A549 treated with Mapracorat at 1 μM for 4 hours (cell line): Measurements from ENCODE around the gene RAPGEFL1. TPM values are rescaled to one million over a fixed set of nuclear protein-coding genes. Genes with fewer than 3 reads are reported as not detected.

Experiments used
- total RNA-seq: library from RNA; stranded (reverse); fragments of 200-300 nt; extraction: Qiagen RNA extraction; gene quantifications from 5 replicates; pipeline ENCODE4 v1.2.3, GENCODE V29; 2022

Gene RAPGEFL1
- 2.2 to 3.4 TPM (median 2.8 TPM) in 5 replicates for total RNA-seq

GRCh38 chr17:40177275-40177874, at the start of gene RAPGEFL1:
Gene RAPGEFL1 (plus strand): TSS chr17:40177470. CDS start chr17:40177862, 392 bp downstream.

DNA sequence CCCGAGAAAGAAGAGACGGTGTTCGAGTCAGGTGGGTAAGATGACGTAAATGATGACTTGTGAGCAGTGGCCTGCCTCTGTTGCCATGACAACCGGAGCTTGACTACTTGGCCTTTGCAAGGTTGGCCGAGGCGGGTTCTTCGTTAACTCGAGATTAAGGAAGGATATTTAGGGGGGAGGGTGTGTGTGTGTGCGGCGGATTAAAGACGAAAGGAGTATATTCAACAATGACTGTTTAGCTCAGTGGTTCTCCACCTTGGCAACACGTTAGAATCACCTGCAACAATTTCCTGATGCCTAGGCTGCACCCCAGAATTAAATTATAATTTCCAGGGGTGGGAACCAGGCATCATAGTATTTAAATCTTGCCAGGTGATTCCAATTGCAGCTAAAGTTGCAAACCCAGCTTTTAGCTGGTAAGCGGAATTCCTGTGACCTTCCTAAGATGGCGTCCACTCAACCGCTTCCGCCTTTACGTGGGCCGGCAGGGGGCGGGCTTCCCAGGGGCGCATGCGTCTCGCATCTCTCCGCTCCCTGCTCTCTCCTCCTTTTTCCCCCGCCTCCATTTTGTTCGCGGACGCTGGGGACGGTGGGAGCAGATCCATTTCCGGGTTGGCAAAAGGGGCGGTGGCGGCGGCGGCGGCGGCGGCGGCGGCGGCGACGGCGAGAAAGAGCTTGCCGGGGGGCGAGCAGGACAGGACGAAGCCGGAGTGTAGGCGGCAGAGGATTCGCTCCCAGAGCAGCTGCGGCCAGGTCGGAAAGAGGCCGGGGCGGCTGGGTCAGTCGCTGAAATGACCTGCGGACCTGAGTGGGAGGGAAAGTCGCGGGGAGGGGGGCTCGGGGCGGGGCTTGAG, 41.7 kb downstream of the RAPGEFL1 start, which contains the start of gene WIPF2:
TSS of gene WIPF2 (plus strand) at position 565 of the 854 bp plus-strand sequence. CDS start 37,156 bp downstream, outside the sequence.

Other genes starting within 250 kb of the RAPGEFL1 start
- 29.3 to 44.6 TPM (median 41.0 TPM) in 5 replicates for gene ORMDL3, start 249.9 kb upstream of the RAPGEFL1 start, total RNA-seq
- not detected in 5 replicates for gene LRRC3C, start 249.7 kb upstream of the RAPGEFL1 start, total RNA-seq
- not detected in 5 replicates for gene GSDMA, start 214.5 kb upstream of the RAPGEFL1 start, total RNA-seq
- gene PSMD3, start 196.7 kb upstream of the RAPGEFL1 start, total RNA-seq: 149 to 176 TPM (median 172 TPM) in 5 replicates
- 0.18 to 0.97 TPM (median 0.53 TPM) in 5 replicates for gene CSF3, start 162.0 kb upstream of the RAPGEFL1 start, total RNA-seq
- 46.6 to 62.3 TPM (median 55.6 TPM) in 5 replicates for gene MED24, start 123.1 kb upstream of the RAPGEFL1 start, total RNA-seq
- 21.1 to 30.3 TPM (median 28.8 TPM) in 5 replicates for gene THRA, start 114.5 kb upstream of the RAPGEFL1 start, total RNA-seq
- gene NR1D1, start 76.9 kb upstream of the RAPGEFL1 start, total RNA-seq: 8.2 to 11.4 TPM (median 10.6 TPM) in 5 replicates
- 58.5 to 65.4 TPM (median 64.8 TPM) in 5 replicates for gene MSL1, start 55.5 kb upstream of the RAPGEFL1 start, total RNA-seq
- gene CASC3, start 36.9 kb upstream of the RAPGEFL1 start, total RNA-seq: 43.9 to 47.0 TPM (median 46.0 TPM) in 5 replicates
- 17.2 to 21.8 TPM (median 19.5 TPM) in 5 replicates for gene WIPF2, start 41.8 kb downstream of the RAPGEFL1 start, total RNA-seq
- 47.3 to 56.4 TPM (median 52.7 TPM) in 5 replicates for gene CDC6, start 110.4 kb downstream of the RAPGEFL1 start, total RNA-seq
- gene RARA, start 131.7 kb downstream of the RAPGEFL1 start, total RNA-seq: 39.5 to 50.2 TPM (median 41.8 TPM) in 5 replicates
- 0.54 to 0.93 TPM (median 0.86 TPM) in 5 replicates for gene GJD3, start 187.3 kb downstream of the RAPGEFL1 start, total RNA-seq
- 192 to 232 TPM (median 208 TPM) in 5 replicates for gene TOP2A, start 240.4 kb downstream of the RAPGEFL1 start, total RNA-seq